ENCODE measurements around the gene SLC51B. TPM values are rescaled to one million over a fixed set of nuclear protein-coding genes. Genes with fewer than 3 reads are reported as not detected.
"Not testable (repeated sequence)": the region's sequence is repeated elsewhere in the genome, so short reads cannot be mapped to it uniquely, and the experiment has no call there.

SLC51B gene
- total RNA-seq, 2 experiments from 2014 or later = not detected

GRCh38 chr15:65041787-65042186 is 3.4 kb upstream of the SLC51B start:
- Histone ChIP-seq H3K79me2 (ENCODE audit: insufficient read depth, low read depth, low read length) (no peaks in the 10 kb centered on the region), H2AFZ (ENCODE audit: low read length) (no peak overlapping the region), H3K4me2 (ENCODE audit: low read length) (no peak overlapping the region), H4K20me1 (ENCODE audit: insufficient read depth, low read length) (no peaks in the 10 kb centered on the region), H3K27ac (ENCODE audit: low read depth, low read length, poor library complexity, severe bottlenecking) (no peak overlapping the region), H3K4me3 (ENCODE audit: low read depth, low read length, poor library complexity, severe bottlenecking) (no peak overlapping the region), H3K4me1 (ENCODE audit: insufficient read depth, low read length, poor library complexity, severe bottlenecking) (no peaks in the 10 kb centered on the region), H3K9me3 (ENCODE audit: low read length) (no peaks in the 10 kb centered on the region), H3K9me2 (ENCODE audit: insufficient read depth, low read length) (no peaks in the 10 kb centered on the region), H3K36me3 (ENCODE audit: insufficient read depth, low read length) (no peaks in the 10 kb centered on the region)
- no peak for DNase-seq (ENCODE audit: low spot score)
- BruUV-seq (replicated peaks) = no TSS peak
- intact Hi-C loops (cut with micrococcal nuclease; ENCODE audit: unreplicated experiment) = no loop called here
- TF ChIP-seq CTCF (conservative IDR thresholded peaks at IDR 0.05; ENCODE audit: low read length) (no peak), EZH2phosphoT487 (IDR thresholded peaks at IDR 0.05; ENCODE audit: borderline replicate concordance, low read depth, low read length) (no peak)
- POLR2A ChIA-PET = interaction anchor here (0.5 kb wide), 1 partner anchor 341 kb away, joined by 3 read pairs; no protein-coding TSS in a partner anchor
- CTCF ChIA-PET (ENCODE audit: unreplicated experiment) = no interaction called here

GRCh38 chr15:65042776-65043327 is 2.3 kb upstream of the SLC51B start:
- H3K4me1 ChIP-seq (ENCODE audit: insufficient read depth, low read length, poor library complexity, severe bottlenecking) = no peaks in the 10 kb centered on the region
- no peaks in the 10 kb centered on the region for H3K9me3 ChIP-seq (ENCODE audit: low read length)
- no TSS peak for BruUV-seq (replicated peaks)
- no peak overlapping the region for H3K27ac ChIP-seq (ENCODE audit: low read depth, low read length, poor library complexity, severe bottlenecking)
- intact Hi-C loops (cut with micrococcal nuclease; ENCODE audit: unreplicated experiment) = no loop called here
- ChIA-PET POLR2A (no interaction called here), CTCF (ENCODE audit: unreplicated experiment) (no interaction called here)
- no peak for DNase-seq (ENCODE audit: low spot score)
- H3K36me3 ChIP-seq (ENCODE audit: insufficient read depth, low read length) = no peaks in the 10 kb centered on the region
- H3K79me2 ChIP-seq (ENCODE audit: insufficient read depth, low read depth, low read length) = no peaks in the 10 kb centered on the region
- H3K9me2 ChIP-seq (ENCODE audit: insufficient read depth, low read length) = no peaks in the 10 kb centered on the region
- H3K4me2 ChIP-seq (ENCODE audit: low read length) = no peak overlapping the region
- TF ChIP-seq CTCF (conservative IDR thresholded peaks at IDR 0.05; ENCODE audit: low read length) = no peak
- no peak for TF ChIP-seq EZH2phosphoT487 (IDR thresholded peaks at IDR 0.05; ENCODE audit: borderline replicate concordance, low read depth, low read length)
- H3K4me3 ChIP-seq (ENCODE audit: low read depth, low read length, poor library complexity, severe bottlenecking) = no peak overlapping the region
- no peaks in the 10 kb centered on the region for H4K20me1 ChIP-seq (ENCODE audit: insufficient read depth, low read length)
- H2AFZ ChIP-seq (ENCODE audit: low read length) = no peak overlapping the region

GRCh38 chr15:65044218-65044617 is 969 bp upstream of the SLC51B start:
- intact Hi-C loops (cut with micrococcal nuclease; ENCODE audit: unreplicated experiment); H3K27ac ChIP-seq (ENCODE audit: low read depth, low read length, poor library complexity, severe bottlenecking); H3K79me2 ChIP-seq (ENCODE audit: insufficient read depth, low read depth, low read length); H4K20me1 ChIP-seq (ENCODE audit: insufficient read depth, low read length); H3K9me2 ChIP-seq (ENCODE audit: insufficient read depth, low read length); H3K4me3 ChIP-seq (ENCODE audit: low read depth, low read length, poor library complexity, severe bottlenecking); BruUV-seq (replicated peaks); H3K4me1 ChIP-seq (ENCODE audit: insufficient read depth, low read length, poor library complexity, severe bottlenecking); CTCF ChIA-PET (ENCODE audit: unreplicated experiment); DNase-seq (ENCODE audit: low spot score); H3K4me2 ChIP-seq (ENCODE audit: low read length); H3K36me3 ChIP-seq (ENCODE audit: insufficient read depth, low read length); H3K9me3 ChIP-seq (ENCODE audit: low read length); H2AFZ ChIP-seq (ENCODE audit: low read length): not testable (repeated sequence)
- POLR2A ChIA-PET = interaction anchor here (0.7 kb wide), 2 partner anchors 10 to 982 kb away, joined by 3 to 4 read pairs; no protein-coding TSS in a partner anchor

All from OCI-LY7 (cell line).